GM12878 (cell line): ENCODE results near the gene CHMP1A. TPM values are rescaled to one million over a fixed set of nuclear protein-coding genes. Genes with fewer than 3 reads are reported as not detected.

ENCODE experiments used
- ATF7 ChIP-seq: fragments of 450-650 bp; IDR thresholded peaks from 2 replicates; pipeline ENCODE4 v1.6.1; 2016; ENCODE audit warnings: low read depth, mild to moderate bottlenecking
- CBFB ChIP-seq: IDR thresholded peaks from 2 replicates; pipeline ENCODE4 v1.6.1; 2016; ENCODE audit warnings: antibody characterized with exemption, low read depth
- CEBPB ChIP-seq, 2 experiments: fragments of 150-350 bp in 1 of 2; IDR thresholded peaks; 2 replicates each; pipeline ENCODE4 v1.6.1; 2012 to 2014; ENCODE audit warnings: low read depth in 2 of 2, low read length in 2 of 2, borderline replicate concordance in 1 of 2, inconsistent platforms in 1 of 2
- CHD1 ChIP-seq: IDR thresholded peaks from 2 replicates; pipeline ENCODE4 v1.6.1; 2012; ENCODE audit warnings: low read depth, low read length, improper control_type of control experiment
- GATAD2B ChIP-seq: fragments of 450-650 bp; conservative IDR thresholded peaks from 2 replicates; pipeline ENCODE4 v1.6.1; 2017; ENCODE audit warnings: low read depth, mild to moderate bottlenecking, moderate library complexity
- SIN3A ChIP-seq: IDR thresholded peaks from 2 replicates; pipeline ENCODE4 v1.6.1; 2012; ENCODE audit warnings: low read depth, low read length, improper control_type of control experiment
- TCF7 ChIP-seq: IDR thresholded peaks from 2 replicates; pipeline ENCODE4 v1.6.1; 2014; ENCODE audit warnings: antibody characterized with exemption, borderline replicate concordance
- polyA plus RNA-seq, 11 experiments: library from polyadenylated mRNA; depleted of rRNA in 4 of 11; unstranded in 6 of 11; stranded (reverse) in 5 of 11; fragments of >200 nt; fragmentation: Nextera tagmentation in 4 of 11; fragmentation: Illumina TruSeq in 1 of 11; extraction: Ambion mirVana in 4 of 11; extraction: Trizol in 1 of 11; gene quantifications; 1 replicate in 1 of 11; 2 replicates in 10 of 11; pipeline versions ENCODE4 v1.2.1 to v1.2.3, GENCODE V29; 2011 to 2016; ENCODE audit warnings: inconsistent platforms in 2 of 11, missing spikeins in 2 of 11, low read depth in 1 of 11
- total RNA-seq, 4 experiments: library from RNA; depleted of rRNA in 3 of 4; stranded (reverse); fragments of >200 nt in 3 of 4; fragmentation: Illumina TruSeq in 1 of 4; extraction: Trizol in 1 of 4; gene quantifications; 2 replicates each; pipeline versions ENCODE4 v1.2.1 to v1.2.3, GENCODE V29; 2013 to 2021
- TF ChIP-seq, protein P1 (sequence below): IDR thresholded peaks from 2 replicates; pipeline ENCODE4 v1.6.1; 2012; ENCODE audit warnings: improper control_type of control experiment, low read depth, low read length; ENCODE audit not compliant: insufficient replicate concordance
- TF ChIP-seq, protein P2 (sequence below): IDR thresholded peaks from 2 replicates; pipeline ENCODE4 v1.6.1; 2011; ENCODE audit warnings: borderline replicate concordance, low read depth, mild to moderate bottlenecking, moderate library complexity, mixed read lengths, low read length; ENCODE audit not compliant: insufficient read depth; ENCODE audit errors: extremely low read length
- TF ChIP-seq, protein P3 (sequence below): fragments of 450-650 bp; IDR thresholded peaks from 2 replicates; pipeline ENCODE4 v1.6.1; 2018; ENCODE audit warnings: borderline replicate concordance, mild to moderate bottlenecking; ENCODE audit not compliant: partially characterized antibody

CHMP1A gene
- total and polyA plus RNA-seq, 10 of the 15 experiments (the other 5 are each of a cell fraction or from before 2014, with no cell fraction given) = 1.0 to 86.7 (median 54.7) TPM

DNA sequence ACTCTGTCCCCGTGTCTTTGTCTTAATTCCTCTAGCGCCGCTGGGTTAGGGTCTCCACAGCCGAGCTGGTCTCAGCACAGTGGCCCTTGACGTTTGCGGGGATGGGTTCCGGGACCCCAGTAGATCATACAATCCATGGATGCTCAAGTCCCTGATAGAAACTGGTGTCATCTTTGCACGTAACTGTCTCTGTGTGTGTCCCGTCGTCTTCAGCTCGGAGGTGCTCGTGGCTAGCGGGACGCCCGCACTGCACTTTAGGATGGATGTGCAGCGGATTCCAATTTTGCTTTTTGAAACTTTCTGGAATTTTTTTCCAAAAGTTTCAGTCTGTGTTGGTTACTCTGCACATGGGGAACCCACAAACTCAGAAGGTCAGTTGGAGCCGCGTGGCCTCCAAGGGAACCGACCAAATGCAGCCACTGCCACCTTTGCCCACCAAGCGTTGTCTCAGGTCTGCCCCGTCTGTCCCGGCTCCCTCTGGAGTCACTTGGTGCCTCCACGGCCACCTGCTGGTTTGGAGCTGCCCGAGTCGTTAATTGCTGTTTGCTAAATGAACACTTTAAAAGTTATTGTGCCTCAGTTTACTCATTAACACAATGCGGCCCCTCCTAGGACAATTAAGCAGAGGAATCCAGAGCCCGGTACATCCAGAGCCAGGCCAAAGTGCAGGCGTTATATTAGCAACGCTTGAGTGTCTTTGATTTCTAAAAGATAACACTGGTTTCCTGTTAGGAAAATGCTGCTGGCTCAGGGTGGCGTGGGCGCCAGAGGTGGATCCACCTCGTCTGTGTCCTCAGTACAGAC lies 49.4 kb downstream of the CHMP1A start (continued):
- TF ChIP-seq, protein P1, sequence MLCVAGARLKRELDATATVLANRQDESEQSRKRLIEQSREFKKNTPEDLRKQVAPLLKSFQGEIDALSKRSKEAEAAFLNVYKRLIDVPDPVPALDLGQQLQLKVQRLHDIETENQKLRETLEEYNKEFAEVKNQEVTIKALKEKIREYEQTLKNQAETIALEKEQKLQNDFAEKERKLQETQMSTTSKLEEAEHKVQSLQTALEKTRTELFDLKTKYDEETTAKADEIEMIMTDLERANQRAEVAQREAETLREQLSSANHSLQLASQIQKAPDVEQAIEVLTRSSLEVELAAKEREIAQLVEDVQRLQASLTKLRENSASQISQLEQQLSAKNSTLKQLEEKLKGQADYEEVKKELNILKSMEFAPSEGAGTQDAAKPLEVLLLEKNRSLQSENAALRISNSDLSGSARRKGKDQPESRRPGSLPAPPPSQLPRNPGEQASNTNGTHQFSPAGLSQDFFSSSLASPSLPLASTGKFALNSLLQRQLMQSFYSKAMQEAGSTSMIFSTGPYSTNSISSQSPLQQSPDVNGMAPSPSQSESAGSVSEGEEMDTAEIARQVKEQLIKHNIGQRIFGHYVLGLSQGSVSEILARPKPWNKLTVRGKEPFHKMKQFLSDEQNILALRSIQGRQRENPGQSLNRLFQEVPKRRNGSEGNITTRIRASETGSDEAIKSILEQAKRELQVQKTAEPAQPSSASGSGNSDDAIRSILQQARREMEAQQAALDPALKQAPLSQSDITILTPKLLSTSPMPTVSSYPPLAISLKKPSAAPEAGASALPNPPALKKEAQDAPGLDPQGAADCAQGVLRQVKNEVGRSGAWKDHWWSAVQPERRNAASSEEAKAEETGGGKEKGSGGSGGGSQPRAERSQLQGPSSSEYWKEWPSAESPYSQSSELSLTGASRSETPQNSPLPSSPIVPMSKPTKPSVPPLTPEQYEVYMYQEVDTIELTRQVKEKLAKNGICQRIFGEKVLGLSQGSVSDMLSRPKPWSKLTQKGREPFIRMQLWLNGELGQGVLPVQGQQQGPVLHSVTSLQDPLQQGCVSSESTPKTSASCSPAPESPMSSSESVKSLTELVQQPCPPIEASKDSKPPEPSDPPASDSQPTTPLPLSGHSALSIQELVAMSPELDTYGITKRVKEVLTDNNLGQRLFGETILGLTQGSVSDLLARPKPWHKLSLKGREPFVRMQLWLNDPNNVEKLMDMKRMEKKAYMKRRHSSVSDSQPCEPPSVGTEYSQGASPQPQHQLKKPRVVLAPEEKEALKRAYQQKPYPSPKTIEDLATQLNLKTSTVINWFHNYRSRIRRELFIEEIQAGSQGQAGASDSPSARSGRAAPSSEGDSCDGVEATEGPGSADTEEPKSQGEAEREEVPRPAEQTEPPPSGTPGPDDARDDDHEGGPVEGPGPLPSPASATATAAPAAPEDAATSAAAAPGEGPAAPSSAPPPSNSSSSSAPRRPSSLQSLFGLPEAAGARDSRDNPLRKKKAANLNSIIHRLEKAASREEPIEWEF = no peak
- TF ChIP-seq GATAD2B (no peak), ATF7 (no peak), SIN3A (no peak), TCF7 (no peak), CEBPB (IDR thresholded peaks at IDR 0.05; ENCODE audit: borderline replicate concordance in 1 of 2, low read depth in 2 of 2, low read length in 2 of 2) (no peak), CHD1 (no peak), CBFB (no peak)
- TF ChIP-seq, protein P2, sequence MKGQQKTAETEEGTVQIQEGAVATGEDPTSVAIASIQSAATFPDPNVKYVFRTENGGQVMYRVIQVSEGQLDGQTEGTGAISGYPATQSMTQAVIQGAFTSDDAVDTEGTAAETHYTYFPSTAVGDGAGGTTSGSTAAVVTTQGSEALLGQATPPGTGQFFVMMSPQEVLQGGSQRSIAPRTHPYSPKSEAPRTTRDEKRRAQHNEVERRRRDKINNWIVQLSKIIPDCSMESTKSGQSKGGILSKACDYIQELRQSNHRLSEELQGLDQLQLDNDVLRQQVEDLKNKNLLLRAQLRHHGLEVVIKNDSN = no peak
- TF ChIP-seq, protein P3, sequence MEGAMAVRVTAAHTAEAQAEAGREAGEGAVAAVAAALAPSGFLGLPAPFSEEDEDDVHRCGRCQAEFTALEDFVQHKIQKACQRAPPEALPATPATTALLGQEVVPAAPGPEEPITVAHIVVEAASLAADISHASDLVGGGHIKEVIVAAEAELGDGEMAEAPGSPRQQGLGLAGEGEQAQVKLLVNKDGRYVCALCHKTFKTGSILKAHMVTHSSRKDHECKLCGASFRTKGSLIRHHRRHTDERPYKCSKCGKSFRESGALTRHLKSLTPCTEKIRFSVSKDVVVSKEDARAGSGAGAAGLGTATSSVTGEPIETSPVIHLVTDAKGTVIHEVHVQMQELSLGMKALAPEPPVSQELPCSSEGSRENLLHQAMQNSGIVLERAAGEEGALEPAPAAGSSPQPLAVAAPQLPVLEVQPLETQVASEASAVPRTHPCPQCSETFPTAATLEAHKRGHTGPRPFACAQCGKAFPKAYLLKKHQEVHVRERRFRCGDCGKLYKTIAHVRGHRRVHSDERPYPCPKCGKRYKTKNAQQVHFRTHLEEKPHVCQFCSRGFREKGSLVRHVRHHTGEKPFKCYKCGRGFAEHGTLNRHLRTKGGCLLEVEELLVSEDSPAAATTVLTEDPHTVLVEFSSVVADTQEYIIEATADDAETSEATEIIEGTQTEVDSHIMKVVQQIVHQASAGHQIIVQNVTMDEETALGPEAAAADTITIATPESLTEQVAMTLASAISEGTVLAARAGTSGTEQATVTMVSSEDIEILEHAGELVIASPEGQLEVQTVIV = no peak
